DMS79 treated with DMSO at 0.1 percent for 48 hours (cell line): ENCODE data around the gene WNT1.

Experiments
- DNase-seq: peaks from one replicate; lab custom pipeline; 2025; lab: John Stamatoyannopoulos, UW

The WNT1 gene

GRCh38 chr12:48961801-48962200 lies 16.3 kb upstream of the WNT1 start:
- no peak for DNase-seq

GRCh38 chr12:48965298-48965838 lies 12.8 kb upstream of the WNT1 start:
- no peak for DNase-seq

GRCh38 chr12:48966177-48966895 lies 11.8 kb upstream of the WNT1 start:
- DNase-seq, result no peak

GRCh38 chr12:48967991-48968390 lies 10.1 kb upstream of the WNT1 start:
- DNase-seq, result no peak

- DNase-seq, result no peak
Measured at GRCh38 chr12:48968467-48968866, 9.7 kb upstream of the WNT1 start.

GRCh38 chr12:48969160-48969771 lies 8.9 kb upstream of the WNT1 start:
- DNase-seq, result no peak

- DNase-seq, result no peak
Measured at GRCh38 chr12:48969833-48970701, 8.1 kb upstream of the WNT1 start.

GRCh38 chr12:48970702-48971334 lies 7.3 kb upstream of the WNT1 start:
- no peak for DNase-seq

GRCh38 chr12:48972213-48972951 lies 5.7 kb upstream of the WNT1 start:
- no peak for DNase-seq

- no peak for DNase-seq
Measured at GRCh38 chr12:48972952-48973483, 5.1 kb upstream of the WNT1 start.

GRCh38 chr12:48973531-48973930 lies 4.6 kb upstream of the WNT1 start:
- DNase-seq, result no peak

- no peak for DNase-seq
Measured at GRCh38 chr12:48973941-48974673, 4.0 kb upstream of the WNT1 start.

- no peak for DNase-seq
Measured at GRCh38 chr12:48977290-48978281, 536 bp upstream of the WNT1 start.

- no peak for DNase-seq
Measured at GRCh38 chr12:48978741-48979601, 849 bp downstream of the WNT1 start.

- DNase-seq, result no peak
Measured at GRCh38 chr12:48979602-48980388, 1.7 kb downstream of the WNT1 start.

GRCh38 chr12:48980389-48980952 lies 2.3 kb downstream of the WNT1 start:
- peak; percentile 27 for DNase-seq
